Activated CD8-positive, alpha-beta memory T cell treated with anti-CD3 and anti-CD28 coated beads, Interleukin-2, amount 50 U/mL, for 48 hours (primary cell): ENCODE results near the gene WAC.
"Not testable (repeated sequence)": the region's sequence is repeated elsewhere in the genome, so short reads cannot be mapped to it uniquely, and the experiment has no call there.

ENCODE experiments used
- DNase-seq: peaks from one replicate; pipeline ENCODE4 v3.0.0-alpha.2; 2020

WAC gene

DNA sequence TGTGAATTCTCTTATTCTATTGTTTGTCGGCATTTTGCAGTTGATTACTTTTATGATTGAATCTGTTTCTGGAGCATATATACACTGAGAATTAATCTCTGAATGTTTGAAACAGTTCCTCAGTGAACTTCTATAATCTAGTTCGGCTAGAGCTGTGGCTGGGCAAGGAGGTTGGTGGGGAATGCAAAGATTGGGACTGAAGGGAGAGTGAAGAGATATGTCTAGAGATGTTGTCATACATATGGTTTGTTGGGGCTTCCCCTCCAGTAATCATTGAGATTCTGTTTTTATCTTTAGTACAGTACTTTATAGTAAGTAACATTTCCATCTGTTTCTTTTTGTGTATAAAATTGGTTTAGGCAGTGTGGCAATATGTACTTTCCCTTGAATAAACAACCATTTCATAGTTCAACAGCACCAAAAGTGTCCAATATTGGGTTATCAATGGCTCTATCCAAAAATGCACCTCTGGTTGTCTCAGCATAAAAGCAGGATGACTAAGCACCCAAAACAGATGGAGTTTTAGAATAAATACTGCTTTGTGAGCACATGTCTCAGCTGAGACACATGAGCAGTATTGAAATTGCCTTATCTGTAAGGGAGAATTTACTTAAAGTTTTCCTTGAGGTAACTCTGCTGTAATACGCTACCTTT is 36.7 kb downstream of the WAC start:
- no peak for DNase-seq

DNA sequence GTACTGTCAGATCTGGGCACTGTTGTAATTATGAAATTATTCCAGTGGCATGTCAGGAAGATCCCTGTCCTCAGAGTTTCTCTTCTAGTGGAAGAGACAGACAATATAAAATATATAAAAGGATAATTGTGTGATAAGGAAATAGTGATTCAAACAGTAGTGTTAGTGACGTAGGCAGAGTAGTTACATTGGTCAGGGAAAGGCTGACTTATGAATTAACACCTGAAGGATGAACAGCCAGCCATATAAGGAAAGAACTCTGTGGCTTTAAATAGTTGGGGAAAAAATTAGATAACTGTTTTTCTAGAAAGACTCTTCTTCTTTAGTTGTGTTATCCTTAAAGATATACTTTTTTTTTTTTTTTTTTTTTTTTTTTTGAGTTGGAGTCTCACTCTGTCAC is 37.7 kb downstream of the WAC start:
- DNase-seq = no peak

DNA sequence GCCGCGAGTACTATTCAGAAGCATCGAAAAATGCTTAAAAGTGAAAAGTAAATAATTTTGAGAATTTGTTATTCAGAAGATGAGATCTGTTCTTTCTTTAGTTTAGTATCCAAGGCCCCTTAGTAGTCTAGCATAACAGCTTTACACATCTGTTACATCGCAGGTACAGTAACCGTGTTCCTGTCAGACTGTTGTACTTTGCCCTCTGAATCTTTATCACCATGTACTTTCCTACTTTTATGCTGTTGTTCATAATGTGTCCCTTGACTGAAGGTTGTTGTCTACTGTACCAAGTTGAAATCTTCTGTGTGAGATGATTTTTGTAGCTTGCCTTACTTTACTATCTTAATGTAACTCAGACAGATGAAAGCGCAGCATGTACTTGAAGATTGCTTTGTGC is 38.3 kb downstream of the WAC start:
- no peak for DNase-seq

DNA sequence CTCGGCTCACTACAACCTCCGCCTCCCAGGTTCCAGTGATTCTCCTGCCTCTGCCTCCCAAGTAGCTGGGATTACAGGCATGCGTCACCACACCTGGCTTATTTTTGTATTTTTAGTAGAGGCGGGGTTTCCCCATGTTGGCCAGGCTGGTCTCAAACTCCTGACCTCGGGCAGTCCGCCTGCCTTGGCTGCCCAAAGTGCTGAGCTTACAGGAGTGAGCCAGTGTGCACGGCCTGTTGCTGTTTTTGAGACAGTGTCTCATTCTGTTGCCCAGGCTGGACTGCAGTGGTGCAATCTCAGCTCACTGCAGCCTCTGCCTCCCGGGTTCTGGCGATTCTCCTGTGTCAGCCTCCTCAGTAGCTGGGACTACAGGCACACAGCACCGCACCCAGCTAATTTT is 41.3 kb downstream of the WAC start:
- DNase-seq = not testable (repeated sequence)

DNA sequence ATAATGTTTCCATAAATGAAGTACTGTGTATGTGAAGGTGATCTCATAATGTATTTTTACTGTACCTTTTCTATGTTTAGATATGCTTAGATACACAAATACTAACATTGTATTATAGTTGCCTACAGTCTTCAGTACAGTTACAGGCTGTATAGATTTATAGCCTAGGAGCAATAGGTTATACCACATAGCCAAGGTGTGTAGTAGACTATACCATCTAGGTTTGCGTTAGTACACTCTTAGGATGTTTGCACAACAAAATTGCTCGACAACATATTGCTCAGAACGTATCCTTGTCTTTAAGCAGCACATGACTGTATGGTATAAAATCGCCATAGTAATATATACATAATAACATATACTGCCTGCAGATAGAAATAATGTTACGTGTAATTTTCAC is 42.9 kb downstream of the WAC start:
- DNase-seq = no peak

DNA sequence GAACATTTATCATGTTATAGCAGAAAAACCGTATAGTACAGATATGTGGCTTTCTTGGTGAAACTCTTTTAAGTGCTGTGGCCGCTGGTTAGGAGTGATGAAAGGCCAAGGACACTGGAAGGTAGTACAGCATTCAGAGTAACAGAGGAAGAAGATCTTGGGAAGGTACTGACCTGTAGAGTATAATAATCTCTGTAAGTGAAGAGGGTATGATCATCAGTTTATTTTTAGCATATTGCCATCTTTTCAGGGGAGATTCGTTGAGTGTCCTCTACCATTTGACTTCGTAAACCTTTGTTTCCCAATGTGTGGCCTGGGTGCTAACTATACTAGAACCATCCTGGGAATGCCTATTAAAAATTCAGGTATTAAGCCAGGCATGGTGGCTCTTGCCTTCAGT is 44.6 kb downstream of the WAC start:
- DNase-seq = no peak

DNA sequence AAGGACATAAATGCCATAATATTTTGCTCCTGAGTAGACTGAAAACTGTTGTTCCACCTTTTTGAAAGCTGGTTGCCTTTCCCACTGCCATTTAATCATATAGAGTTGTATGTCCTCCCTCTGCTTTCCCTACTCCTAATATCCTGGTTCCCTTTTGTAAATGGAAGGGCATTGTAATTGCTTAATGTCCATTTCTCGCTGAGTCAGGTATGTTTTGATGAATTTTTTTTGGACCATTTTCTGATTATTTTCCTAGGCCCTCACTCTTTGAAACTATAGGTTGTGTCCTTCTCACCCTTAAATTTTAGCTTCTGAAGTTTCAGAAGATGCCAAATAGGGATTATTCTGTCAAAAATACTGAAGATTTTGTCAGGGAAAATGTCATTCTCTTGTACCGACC is 45.5 kb downstream of the WAC start:
- DNase-seq = no peak

DNA sequence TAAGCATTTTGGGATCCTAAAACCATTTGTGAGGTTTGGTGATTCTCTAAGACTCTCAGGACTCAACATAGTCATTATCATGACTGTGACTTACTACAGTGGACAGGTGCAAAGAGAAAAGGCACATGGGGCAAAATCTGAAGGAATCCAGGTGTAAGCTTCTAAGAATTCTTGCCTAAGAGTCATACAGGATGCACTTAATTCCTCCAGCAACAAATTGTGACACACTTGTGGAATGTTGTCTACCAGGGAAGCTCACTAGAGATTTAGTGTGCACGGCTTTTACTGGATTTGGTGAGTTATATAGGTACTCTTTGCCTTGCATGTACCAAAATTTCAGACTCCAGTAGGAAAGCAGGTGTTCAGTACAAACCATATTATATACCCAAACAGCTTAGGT is 47.9 kb downstream of the WAC start:
- DNase-seq = no peak

DNA sequence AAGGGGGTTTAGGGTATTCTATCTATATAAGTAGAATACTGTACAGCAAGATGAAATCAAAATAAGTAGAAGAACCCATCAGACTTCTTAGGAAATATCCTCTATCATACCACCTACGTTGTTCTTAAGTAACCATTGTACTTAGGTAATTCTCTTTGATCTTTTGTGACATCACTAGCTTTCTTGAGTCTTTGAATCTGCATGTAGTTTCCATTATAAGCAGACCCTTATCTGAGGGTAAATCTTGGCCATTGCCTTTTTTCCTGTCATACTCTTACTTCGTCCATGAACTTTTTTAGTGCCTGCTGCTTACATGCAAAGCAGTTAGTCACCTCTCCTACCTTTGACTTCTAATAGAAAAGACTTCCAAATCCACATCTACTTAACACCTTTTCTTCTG is 49.0 kb downstream of the WAC start:
- no peak for DNase-seq

DNA sequence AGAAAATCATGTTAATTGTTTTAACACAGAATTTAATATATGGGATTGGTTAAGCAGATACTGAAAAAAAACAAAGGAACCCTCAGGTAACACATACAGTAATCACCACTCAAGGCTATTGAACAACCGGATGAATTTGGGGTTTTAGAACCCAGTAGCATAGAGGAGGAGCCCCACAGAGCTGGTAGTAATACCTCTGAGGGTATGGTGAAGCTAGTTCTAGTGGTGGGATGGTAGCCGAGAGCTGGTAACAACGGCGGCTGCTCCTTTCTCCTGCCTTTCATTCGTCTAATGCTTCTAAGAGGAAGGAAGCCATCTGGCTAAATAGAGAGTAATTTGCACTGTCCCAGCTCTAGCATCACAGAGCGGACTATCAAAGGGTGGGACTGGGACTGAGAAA is 52.2 kb downstream of the WAC start:
- no peak for DNase-seq

DNA sequence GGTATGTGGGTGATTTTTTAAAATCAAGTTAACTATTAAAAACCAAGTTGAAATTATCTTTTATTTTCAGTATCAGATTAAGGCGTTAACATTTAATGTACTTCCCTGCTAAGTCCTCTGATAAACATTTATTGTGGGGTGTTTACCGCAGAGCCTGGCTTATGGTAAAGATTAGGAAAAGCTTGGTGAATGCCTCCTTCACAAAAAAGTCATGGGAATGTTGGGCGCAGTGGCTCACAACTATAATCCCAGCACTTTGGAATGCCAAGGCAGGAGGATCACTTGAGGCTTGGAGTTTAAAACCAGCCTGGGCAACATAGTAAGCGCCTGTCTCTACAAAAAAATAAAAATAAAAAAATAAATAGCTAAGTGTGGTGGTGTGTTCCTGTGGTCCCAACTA is 53.3 kb downstream of the WAC start:
- DNase-seq = no peak

DNA sequence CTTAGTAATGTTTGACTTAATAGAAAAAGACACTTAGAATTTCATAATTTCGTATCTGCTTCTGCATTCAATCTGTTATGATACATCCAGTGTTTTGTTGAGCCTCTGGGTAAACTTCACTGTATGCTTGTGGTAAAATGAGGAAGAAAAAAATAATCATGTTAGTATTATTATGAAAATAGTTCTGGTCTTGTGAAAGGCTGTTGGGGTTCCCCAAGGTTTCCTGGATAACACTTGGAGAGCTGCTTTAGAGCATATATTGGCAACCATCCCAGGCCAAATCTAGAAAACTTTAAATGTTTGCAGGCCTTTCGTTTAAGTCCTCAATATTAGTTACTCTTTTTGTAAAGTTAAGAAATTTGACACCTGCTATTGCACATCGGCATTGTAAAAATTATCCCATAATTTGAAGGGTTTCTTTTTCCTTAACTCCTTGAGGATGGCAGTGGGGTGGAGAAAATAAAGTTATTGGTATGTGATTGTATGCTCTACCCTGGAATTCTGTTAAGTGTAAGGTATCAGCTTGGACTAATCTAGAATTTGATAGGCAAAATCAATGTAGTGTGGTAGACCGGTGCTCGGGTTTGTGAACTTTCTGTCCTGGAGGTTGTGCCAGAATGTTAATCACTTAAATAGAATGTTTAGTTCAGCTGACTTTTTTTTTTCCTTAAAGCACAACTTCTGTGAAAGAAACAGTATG is 54.5 kb downstream of the WAC start:
- DNase-seq = no peak

DNA sequence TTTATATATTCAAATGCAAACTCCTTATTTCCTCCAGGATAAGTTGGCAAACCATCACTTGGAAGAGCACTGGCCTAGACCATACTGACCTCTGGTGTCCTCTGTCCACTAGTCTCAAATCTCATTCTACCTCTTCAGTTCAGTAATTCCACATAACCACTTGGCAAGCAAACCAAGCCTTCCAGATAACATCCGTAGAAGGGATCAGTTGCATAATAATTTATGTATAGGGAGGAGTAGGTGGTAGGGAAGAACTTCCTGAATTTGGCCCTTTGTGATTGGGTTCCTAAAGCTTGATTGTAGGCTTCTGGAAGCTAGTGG is 55.0 kb downstream of the WAC start:
- DNase-seq = no peak

DNA sequence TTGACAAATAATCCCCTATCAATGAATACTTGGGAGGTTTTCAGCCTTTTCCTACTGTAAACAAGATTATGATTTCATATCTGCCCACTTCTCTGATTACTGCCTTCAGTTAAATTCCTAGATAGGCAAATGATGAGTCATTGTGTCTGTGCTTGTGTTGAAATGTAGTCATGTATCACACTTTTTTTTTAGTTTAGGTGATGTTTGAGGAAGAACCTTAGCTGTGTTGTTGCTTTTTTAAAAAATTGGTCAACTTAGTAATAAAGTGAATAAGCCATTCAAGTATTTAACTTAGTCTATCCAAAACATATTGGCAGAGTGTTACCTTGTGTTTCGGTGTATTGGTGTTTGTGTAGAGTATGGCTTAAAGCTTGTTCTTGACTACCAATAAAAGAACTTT is 60.0 kb downstream of the WAC start:
- DNase-seq = no peak

DNA sequence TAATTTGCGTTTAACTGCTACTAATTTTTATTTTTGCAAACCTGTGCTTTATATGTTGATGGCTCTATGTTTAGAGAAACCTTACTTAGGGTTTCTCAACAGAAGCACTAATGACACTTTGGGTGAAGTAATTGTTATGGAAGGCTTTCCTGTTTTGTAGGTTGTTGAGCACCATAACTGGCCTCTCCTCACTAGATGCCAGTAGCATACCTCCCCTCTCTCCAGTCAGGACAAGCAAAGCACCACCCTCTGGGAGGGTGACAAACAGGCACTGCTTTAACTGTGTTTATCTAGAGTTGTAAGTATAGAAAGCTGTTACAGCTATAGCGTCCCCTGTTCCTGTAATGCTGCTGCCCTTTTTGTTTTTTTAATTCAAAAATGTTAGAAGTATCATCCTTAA is 60.9 kb downstream of the WAC start:
- DNase-seq = no peak

DNA sequence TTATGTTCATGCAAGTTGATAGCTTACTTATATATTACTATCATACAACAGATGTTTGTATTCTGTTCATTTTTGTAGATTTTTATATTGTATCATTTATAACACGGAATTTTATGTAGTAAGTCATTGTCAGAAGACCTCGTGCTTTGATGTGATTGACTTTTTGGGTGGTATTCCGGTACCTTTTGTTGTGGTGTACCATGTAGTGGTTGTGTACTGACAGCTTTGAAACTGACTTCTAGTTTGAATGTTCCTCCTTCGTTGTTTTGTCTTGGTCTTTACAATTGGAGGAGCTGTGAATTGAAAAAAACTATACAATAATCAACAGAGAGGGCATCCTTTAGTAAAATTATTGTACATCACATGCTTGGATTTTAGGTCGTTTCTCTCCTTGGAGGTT is 61.5 kb downstream of the WAC start:
- no peak for DNase-seq

DNA sequence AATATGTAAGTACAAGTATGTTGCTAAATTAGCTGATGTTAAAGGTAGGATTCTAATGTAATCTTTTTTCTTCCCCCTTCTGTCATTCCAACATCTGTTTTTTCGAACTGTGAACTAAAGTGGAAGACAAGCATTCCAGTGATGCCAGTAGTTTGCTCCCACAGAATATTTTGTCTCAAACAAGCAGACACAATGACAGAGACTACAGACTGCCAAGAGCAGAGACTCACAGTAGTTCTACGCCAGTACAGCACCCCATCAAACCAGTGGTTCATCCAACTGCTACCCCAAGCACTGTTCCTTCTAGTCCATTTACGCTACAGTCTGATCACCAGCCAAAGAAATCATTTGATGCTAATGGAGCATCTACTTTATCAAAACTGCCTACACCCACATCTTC is 62.7 kb downstream of the WAC start:
- DNase-seq = no peak

DNA sequence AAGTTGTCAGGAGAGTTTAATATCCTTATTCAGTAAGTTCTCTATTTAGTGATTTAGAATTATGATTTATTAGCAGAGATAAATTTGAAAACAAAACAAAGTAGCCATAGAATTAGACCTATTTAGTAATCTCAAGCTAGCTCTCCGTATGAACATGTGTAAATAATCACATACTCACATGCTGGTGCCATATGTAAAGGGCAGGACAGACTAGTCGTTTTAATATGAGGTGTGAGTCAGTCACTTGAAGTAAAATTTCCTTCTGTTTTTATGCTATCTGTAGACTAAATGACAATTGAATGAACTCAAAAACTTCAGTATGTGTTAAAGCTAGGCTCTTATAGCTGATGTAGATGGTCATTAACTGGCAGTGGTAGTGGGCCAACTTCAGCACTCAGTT is 67.1 kb downstream of the WAC start:
- no peak for DNase-seq

DNA sequence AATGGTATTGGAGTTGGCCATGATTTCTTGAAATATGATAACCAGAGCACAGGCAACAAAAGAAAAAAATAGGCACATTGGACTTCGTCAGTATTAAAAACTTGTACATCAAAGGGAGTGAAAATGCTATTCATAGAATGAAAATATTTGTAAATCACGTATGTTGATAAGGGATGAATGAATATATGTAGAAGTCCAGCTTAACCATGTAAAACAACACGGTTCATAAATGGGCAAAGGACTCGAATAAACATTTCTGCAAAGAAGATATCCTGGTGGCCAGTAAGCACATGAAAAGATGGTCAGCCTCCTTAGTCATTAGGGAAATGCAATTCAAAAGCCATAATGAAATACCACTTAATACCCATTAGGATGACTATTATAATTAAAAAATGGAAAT is 68.1 kb downstream of the WAC start:
- no peak for DNase-seq

DNA sequence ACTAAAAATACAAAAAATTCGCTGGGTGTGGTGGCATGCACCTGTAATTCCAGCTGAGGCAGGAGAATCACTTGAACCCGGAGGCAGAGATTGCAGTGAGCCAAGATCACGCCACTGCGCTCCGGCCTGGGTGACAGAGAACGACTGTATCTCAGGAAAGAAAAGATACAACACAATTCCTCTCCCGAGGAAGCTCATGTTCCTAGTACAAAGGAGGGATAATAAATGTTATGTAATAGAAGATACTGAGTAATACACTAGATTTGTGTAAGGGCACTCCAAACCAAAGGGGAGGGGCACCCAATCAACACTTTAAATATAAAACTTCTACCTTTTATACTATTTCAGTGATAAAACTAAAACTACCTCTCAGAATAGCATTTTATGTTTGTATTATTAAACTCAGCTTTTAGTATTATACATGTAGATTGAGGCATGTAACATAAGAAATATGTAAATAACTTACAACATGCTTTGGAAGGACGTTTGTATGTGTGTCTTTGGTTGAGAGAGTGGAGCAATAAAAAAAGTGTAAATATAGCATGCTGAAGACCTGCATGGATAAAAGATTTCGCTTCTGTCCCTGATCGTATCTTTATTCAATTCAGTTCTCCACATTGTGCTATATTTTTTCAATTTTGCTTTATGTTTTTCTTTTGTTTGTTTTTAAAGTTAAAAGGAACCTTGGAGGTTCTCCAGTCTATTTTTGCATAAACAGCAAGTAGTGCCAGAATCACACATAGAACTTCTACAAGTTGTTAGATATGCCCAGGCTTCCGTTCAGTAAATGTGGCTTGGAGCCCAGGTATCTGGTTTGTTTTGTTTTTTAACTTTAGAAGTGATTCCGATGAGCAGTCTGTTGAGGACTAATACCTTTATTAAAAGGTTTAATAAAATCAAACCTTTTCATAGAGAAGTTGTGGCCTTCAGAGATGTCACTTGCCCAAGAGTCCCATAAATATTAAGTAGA is 71.9 kb downstream of the WAC start:
- no peak for DNase-seq

DNA sequence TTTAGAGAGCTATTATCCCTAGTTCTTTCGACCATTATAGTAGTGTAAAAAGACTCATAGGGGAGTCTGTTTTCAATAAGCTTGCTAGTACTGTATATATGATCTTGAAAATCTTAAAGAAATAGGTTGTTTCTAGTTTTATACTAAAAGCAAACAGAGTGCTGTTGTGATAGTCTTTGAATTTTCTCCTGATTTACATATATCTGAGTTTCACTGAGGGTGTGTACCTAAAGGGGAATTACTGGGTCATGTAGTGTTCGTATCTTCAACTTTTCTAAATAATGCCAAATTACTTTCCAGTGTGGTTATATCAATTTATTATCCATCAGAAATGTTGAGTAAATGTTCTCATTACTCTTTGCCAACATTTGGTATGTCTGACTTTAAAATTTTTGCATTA is 73.7 kb downstream of the WAC start:
- no peak for DNase-seq

DNA sequence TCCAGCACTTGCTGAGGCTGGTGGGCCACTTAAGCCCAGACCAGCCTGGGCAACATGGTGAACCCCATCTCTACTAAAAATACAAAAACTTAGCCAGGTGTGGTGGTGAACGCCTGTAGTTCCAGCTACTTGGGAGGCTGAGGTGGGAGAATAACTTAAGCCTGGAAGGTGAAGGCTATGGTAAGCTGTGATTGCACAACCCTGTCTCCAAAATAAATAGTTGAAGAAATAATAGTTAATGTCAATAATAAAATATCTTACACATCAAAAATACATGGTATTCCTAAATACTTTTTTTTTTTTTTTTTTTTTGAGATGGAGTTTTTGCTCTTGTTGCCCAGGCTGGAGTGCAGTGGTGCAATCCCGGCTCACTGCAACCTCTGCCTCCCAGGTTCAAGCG is 76.7 kb downstream of the WAC start:
- not testable (repeated sequence) for DNase-seq

DNA sequence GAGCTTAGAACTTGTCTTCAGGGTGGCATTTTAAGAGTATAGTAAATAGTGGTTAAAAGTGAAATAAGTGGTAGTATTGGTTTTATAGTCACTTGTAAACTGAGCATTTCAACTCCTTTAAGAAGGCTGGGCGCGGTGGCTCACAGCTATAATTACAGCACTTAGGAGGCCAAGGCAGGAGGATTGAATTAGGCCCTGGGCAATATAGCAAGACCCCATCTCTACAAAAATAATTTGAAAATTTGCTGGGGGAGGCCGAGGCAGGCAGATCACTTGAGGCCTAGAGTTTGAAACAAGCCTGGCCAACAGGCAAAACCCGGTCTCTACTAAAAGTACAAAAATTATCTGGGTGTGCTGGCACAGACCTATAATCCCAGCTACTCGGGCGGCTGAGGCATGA is 80.0 kb downstream of the WAC start:
- DNase-seq = no peak

DNA sequence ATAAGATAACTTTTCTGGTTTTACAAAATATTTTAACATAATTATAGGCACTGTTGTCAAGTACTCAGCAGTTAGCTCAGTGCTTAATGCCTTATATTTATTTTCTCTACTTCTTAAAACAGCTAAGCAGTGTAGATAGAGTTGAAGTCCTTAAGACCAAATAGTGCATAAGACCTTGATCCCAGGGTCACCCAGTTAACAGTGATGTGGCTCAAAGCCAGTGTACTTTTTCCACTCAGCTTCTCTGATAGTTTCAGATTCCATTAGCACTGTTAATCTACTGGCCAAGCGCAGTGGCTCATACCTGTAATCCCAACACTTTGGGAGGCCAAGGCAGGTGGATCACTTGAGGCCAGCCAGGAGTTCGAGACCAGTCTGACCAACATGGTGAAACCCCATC is 83.6 kb downstream of the WAC start:
- DNase-seq = no peak
